HG02870 (cell line): Measurements from ENCODE around the gene KCNMA1.

ENCODE experiments used
- ATAC-seq: cut with Tn5 transposase; IDR thresholded peaks from one replicate; pipeline ENCODE4 v1.9.1; 2021; ENCODE audit warnings: mild to moderate bottlenecking, moderate library complexity; ENCODE audit not compliant: unreplicated experiment

The KCNMA1 gene

DNA sequence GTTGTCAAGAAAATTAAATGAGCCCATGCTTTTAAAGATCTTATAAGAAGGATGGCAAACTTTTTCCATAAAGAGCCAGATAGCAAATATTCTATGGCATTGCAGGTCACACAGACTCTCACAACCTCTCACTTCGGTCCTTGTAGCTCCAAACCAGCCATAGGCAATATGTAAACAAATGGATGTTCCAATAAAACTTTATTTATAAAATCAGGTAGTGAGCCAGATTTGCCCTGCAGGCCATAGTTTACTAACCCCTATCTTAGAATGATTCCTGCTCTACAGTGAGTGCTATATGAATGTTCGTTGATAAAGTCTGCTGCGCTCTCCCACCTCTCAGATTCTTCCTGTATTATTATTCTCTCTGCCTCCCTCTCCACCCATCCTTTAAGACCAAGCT lies 177.7 kb downstream of the KCNMA1 start:
- no peak for ATAC-seq

DNA sequence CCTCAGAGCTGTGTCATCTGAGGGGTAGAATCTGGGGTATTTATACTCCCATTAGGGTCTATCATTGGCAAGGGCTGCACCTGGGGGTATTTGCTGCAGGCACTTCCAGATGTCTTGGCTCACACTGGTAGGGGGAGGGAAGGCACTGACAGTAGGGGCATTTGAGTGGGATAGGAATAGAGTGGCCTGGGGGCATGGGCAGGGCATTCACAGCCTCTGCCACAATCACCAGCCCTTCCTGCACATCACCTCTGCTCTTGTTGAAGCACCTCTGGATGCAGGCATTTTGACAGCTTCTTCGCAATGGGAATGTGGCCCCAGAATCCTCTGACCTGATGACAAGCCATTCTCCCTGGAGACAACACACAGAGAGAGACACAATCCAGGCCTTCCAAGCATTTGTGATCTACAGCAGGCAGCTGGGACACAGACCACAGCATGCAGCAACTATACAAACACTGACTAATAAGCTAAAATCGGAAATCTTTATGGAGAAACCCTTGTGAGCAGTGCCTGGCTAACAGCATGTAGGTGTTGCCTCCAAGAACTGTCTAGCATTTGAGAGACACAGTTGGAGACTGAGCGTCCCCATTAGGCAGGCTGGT lies 178.5 kb downstream of the KCNMA1 start:
- ATAC-seq, result no peak

DNA sequence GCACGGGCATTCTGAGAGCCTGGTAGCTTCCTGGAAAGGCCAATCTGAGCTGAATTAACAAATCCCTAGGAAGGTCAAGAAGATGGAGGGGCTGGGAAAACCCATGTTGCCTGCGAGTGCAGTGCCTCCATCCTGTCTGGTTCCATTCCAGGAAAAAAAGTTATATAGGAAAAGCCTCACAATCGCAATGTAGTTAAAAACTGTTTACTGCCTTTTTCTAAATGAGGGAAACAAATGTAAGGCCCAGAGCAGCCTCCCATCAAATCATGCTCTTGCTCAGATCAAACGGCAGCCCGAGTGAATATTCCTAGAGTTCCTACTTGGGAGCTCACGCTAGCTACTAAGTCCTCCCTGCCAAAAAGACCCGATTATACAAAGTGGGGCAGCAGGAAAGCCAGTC lies 179.9 kb downstream of the KCNMA1 start:
- ATAC-seq, result no peak

DNA sequence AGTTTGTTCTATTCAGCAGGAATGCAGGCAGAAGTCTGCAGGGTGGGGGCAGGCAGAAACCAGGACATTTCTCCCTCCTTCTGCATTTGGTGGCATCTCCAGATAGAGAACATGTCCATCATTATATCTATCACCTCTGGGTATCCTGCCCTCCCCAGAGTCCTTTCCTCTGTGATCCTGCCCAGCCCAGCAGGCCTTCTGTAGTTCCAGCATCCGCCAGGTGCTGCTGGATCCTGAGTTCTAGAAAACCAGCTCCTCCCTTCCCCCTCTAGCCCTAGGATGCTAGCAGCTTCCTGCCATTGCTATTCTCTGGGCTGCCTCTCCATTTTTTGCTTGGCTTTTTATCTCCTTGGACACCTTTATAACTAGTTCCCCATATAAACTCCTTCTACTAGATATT lies 180.3 kb downstream of the KCNMA1 start:
- no peak for ATAC-seq

DNA sequence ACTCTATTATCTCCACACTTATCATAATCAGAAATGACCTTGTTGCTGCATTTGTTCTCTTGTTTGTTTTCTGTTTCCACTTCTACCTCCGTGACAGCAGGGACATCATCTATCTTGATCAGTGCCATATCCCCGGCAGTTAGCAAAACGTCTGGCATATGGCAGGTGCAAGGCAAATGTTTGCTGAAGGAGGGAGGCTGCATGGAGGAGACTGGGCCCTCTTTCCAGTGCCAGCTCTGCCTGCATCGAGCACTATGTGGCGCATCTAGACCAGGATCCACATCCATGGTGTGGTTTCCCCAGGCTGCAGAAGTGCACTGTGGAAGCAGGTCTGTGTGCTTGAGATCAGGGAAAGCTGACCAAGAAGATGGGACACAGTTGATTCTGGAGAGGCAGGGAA lies 181.2 kb downstream of the KCNMA1 start:
- no peak for ATAC-seq

DNA sequence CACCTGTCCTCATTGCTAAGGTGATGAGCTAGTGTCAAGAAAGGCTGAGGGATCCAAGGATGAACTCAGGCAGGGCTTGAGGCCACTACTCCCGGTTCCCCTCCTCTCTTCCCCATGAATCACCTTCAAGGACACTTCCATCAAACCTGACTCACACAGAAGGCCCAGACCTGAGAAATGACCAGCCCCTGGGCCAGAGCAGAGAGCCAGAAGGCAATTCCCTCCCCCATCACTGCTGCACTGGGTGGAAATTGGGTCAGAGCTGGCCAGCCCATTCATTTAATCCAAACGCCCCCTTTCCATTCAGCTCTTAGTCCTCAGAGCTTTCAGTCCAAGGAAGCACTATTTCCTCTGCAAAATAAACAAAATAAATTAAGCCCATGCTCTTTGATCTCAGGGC lies 182.0 kb downstream of the KCNMA1 start:
- ATAC-seq, result no peak

DNA sequence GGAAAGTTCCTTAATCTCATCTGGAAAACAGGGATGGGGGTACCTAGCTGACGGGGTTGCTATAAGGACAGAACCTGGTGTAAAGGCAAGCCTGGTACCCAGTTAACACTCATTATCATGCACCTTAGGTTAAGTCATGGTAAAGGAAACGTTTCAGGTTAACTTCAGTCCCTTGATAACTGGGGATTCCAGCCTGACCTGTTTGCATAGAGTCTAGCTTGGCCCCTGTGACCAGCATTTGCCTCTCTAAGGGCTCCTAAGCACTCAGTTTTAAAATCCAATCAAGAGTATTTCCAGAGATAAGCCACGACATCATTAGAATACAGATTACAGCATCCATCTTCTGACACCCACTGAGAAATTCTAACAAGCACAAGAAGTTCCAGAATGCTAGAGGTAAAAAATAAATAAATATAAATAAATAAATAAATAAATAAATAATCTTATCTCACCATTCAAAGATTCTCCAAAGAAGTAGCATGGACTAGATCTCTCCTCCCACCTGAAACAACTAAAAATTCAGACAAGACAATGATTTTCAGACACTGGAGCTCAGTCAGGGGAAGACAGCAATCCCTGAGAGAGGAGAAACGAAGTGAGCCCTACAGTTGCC lies 184.6 kb downstream of the KCNMA1 start:
- no peak for ATAC-seq

DNA sequence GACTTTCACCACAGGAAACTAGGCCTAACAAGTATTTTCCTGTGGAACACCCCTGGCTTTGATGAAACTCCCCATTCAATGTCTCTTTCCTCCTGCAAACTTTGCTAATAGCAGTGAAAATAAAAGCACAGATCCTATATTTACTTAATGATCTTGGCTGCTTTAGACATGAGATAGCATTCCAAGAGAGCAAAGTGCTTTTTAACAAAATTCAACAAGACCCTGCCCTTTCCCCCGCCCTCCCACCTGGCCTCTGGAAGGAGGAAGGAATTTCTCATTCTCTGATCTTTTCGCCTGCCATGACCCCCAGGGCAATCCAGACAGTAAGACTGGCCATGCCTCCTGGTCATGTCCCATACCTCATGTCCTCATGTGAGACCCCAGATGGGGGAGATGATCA lies 185.7 kb downstream of the KCNMA1 start:
- no peak for ATAC-seq

DNA sequence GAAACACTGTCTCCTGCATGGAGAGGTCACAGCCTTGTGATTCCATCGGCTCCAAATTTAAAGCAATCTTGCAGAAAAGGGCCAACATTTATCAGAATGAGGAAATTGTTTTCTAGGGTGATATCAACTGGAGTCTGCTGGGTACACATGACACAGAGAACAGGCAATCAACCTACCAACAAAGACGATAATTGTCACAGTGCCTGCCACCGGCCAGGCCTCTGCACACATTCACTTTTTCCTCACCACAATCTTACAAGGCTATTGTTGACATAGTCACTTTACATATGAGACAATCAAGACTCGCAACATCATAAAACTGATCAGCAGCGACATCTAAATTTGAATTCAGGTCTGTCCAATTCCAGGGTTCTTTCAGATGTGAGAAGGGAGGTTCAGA lies 189.4 kb downstream of the KCNMA1 start:
- ATAC-seq, result no peak

DNA sequence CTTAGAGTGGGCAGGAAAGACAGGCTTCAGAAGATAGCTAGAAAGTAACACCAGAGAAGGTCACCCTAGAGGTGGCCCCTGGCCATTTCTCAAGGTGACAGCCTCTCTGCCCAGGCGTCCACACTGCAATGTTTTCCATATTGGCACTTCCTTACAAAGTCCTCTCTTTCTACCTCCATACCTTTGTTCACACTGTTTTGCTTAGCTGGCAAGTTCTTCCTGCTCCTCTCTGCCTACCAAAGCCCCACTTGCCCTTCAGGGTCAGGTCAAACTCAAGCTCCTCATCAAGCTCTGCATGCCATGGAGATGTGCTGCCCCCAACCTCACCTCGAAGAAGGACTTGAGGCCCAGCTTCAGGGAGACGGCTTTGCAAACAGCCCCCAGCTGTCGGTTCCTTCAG lies 190.9 kb downstream of the KCNMA1 start:
- ATAC-seq, result no peak

DNA sequence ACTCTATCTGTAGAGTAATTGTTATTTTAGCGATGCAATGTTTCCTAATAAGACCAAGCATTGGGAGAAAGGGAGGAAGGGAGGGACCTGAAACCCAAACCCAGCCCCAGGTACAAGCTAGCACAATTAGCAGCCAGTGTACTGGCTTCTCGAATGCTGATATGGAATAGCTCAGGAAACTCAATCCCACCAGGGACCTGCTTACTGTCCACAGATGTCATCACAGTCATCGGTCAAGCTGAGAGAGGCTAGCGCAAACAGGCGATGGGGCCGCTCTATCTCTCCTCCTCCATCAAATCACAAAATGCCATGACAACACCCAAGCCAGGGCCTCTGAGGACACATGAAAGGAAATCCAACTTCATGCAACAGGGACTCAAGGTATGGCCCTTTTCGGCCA lies 192.1 kb downstream of the KCNMA1 start:
- no peak for ATAC-seq

DNA sequence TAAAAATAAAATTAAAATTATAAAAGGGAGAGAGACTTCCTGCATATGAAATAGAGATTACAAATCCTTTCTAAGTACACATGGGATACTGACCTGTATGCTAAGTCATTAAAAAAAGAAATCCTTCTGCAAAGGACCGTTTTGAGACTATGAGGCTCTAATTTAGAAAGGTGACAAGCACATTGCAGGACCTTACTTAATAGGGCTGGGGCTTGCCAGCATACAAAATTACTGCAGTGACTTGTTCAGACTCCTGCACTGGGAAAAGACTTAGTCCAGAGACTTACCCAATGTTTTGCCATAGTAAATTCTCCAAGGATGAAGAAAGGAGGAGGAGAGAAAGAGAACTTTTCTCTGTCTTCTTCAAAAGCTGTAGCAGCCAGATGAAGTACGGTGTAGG lies 193.6 kb downstream of the KCNMA1 start:
- no peak for ATAC-seq

DNA sequence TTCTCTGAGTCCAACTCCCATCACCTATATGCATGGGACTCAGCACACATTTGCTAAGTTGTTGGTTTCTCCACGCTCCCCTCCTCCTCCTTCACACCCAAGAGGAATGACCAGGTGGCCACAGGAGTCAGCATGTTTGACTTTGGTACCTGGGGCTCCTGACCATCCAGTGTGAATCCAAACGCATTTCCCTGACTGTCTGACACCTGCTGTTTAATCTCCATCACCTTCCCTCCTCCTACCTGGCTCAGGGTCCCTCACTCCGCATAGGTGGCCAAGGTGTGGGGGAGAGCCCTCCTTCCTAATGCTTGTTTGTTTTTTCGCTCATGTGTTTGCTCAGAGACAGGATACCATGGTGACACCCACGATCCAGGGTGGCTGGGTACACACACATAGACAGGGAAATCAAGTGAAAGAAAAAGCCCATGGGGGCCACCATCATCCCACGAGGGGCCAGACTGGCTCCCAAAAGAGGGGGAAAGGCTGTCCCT lies 194.9 kb downstream of the KCNMA1 start:
- ATAC-seq, result no peak

DNA sequence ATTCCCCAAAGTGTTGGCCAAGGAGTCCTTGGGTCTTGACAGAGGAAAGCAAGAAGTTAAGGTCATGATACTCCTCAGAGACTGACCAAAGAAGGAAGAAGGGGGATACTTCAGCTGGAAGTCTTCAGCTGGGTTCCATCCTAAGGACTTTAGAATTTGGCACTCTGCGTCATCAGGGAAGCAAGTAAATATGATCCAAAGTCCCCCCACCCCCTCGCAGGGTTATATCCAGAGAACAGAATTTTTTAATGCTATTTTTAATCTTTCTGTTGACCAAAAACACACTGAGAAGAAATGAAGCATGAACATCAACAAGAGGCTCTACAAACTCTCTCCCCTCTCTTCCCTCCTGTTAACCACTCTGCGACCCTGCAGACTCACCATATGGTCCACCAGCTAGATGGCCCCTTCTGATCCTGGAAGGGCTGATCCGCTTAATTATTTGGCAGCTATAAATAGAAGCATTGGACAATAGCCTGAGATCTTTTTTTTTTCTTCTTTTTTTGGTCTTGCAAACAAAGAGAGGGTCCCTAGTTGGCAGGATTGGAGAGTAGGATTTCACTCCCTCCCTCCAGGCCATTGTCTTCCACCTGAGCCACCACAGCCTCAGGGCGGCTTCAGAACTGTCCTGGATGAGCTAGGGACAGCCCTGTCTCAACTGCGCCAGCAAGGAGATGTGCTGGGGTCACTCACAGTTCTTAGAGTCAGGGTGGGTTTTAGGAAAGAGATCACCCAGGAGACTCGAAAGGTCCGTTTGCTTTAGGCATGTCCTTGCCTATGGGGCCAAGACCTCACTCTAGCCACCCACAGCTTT lies 196.0 kb downstream of the KCNMA1 start:
- ATAC-seq, result no peak

DNA sequence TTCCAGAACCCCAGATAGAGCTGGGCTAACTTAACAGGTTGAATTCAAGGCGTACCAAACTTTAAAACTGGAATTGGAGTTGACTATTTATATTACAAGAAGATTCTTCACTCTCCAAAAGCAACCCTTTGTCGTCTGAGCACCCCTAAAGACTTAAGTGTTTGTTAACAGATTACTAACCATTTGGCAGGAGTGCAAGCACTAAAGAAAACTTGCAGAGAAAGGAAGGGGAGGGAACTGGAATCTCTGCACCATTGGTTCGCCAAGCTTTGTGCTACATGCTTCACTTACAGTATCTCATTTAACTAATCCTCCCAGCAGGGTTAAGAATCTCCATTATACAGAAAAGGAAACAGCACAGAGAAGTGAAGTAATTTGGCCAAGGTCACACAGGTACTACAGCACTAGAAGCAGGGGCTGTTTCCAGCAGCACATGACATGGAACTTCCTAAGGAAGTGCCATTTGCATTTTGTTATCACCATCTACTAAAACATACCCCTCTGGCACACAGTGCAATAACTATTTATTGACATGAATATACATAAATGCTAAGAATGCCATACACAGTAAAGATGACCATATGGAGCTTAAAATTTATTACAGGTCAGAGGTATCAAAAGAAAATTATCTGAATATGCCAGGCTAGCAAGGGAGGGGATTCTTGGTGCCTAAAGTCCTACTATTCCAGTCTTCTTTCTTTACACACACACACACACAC lies 201.2 kb downstream of the KCNMA1 start:
- no peak for ATAC-seq

DNA sequence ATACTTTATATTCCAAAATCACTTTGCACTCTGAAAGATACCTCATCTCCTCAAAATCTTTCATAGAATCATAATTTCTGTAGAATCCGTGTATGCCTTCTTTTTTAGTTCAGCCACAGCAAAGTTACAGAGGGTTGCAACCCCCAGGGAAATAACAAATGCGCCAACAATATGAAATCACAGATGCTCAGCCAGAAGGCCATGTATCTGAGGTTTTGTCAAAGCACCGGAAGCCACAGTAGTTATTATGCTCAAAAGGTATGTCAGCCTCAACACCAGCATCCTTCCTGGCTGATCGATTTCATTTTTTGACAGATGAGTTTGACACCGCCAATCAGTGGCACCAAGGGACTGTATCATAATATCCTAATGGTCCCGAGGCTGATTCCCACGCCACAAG lies 204.1 kb downstream of the KCNMA1 start:
- no peak for ATAC-seq

DNA sequence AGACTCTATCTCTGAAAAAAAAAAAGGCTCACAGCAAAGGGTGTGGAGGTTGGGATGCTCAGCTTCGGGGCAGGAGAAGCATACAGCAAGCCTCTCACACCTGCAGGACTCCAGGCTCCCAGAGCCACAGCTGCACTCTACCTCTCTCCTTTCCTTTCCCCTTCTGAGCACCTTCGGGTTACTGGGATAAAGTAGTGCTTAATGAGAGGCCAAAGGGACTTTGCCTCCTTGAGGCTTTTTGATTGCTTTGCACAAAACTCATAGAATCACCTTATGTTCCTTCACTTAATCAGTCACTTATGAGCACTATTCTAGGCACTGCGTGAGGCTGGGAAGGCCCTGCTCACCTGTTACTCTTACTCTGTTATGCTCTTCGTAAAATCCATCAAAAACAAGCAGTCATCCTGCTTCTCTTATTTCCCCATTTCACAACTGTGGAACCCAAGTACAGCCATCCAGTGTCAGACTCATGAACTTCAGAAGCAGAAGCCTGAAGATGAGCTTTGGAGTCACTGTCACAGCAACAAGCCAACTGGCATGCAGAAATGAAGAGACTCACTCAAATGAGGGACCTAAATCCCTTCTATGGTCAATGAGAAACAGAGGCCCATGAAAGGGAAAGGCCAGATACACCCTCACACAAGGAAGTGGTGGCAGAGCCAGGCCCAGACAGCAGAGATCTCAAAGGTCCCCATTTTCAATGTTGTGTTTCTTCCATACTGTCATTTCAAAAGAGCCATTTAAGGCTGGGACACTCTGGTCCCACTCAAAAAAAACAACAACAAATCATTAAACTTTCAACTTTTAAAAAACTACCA lies 205.4 kb downstream of the KCNMA1 start:
- ATAC-seq, result no peak

DNA sequence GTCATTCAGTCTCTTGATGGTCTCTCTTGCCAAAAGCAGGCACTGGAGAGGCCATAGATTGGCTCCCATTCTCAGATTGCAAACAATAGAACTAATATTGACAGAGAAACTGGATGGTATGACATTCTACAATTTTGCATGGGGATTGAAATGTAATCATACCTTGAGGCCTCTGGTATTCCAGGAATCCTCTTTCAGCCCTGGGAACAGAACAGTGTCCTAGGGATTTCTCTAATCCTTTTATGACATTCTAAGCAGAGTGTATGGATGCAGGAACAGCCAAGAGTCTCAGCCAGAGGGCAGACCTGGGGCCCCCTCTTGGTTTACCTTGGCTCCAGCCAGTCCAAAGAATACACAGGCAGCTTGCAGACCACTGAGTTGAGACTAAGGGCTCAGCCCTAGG lies 206.4 kb downstream of the KCNMA1 start:
- ATAC-seq, result no peak

DNA sequence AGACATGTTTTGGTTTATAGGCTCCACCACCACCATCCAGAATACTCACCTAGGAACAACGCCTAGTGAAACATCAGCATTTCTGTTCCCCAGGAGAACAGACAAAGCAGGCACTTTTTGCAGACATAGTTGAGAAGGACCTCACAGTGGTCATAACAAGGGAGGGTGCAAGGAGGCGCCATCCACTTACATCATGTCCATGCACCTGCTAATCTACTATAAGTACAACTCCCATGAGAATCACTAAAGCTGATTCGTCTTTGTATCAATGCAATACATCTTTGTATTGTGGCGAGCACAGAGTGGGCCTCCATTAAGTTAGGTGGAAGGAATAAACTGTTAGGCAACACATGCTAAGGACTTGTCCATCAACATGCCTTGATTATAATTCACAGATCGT lies 207.1 kb downstream of the KCNMA1 start:
- no peak for ATAC-seq

DNA sequence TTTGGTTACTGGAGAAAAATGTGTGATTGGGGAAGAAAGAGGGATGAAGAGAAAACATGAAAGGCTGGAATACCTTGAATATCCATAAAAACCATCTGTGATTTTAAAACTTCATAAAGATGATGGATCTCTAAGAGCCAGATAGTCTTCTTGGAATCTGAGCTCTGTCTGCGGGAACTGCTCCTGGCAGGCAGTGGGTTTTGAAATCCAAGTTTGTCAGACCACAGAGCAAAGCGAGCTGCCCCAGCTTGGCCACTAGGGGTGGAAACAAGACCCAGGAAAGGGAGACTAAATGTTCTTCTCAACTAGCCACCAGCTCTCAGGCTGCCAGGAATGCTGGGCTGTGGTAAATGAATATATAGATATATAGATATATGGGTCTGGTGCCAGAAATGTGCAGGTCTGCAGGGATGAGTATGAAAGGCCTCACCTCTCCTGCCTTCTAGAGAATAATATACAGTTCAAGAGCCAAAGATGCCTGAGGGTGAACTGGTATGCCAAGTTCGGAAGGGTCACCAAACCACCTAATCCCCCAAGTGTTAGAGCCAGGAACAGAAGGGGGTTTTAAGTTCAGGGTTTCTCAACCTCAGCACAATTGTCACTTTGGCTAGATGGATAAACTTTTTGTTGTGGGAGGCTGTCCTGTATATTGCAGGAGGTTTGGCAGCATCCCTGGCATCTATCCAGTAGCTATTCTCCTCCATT lies 208.8 kb downstream of the KCNMA1 start:
- ATAC-seq, result no peak
